ENCODE results near the gene MYPN. TPM values are rescaled to one million over a fixed set of nuclear protein-coding genes. Genes with fewer than 3 reads are reported as not detected.

MYPN gene
- total RNA-seq, 1 experiment from 2014 or later, result not detected

GRCh38 chr10:68121020-68121743, 11.9 kb downstream of the MYPN start:
- H4K91ac ChIP-seq (ENCODE audit: insufficient read length, low read depth, low read length), result no peak overlapping the region
- H3K79me1 ChIP-seq (ENCODE audit: insufficient read depth, low read depth, low read length, poor library complexity, severe bottlenecking), result no peaks in the 10 kb centered on the region
- H3T11ph ChIP-seq (ENCODE audit: low read length), result no peak overlapping the region
- no peak overlapping the region for H3K4me2 ChIP-seq (ENCODE audit: insufficient read depth, insufficient read length, low read length)
- no peaks in the 10 kb centered on the region; the same call in 1 of the 2 replicates for H3K4me1 ChIP-seq (ENCODE audit: insufficient read depth, low read length)
- no peak overlapping the region for H2BK20ac ChIP-seq (ENCODE audit: low read depth, low read length, poor library complexity, severe bottlenecking)
- H3K23ac ChIP-seq (ENCODE audit: insufficient read length, low read depth, low read length), result no peak overlapping the region
- H4K5ac ChIP-seq (ENCODE audit: insufficient read length, low read depth, low read length), result no peak overlapping the region
- no CpG with 5 or more reads among the region's 15 CpGs for WGBS (ENCODE audit: extremely low coverage, insufficient read length, low lambda C conversion rate)
- no peaks in the 10 kb centered on the region; the same call in 1 of the 2 replicates for H3K27me3 Mint-ChIP-seq (ENCODE audit: low read depth)
- no peak overlapping the region for H2BK120ac ChIP-seq (ENCODE audit: low read depth, low read length, poor library complexity, severe bottlenecking)
- H3K9ac ChIP-seq (ENCODE audit: extremely low read depth, insufficient read length, low read length), result no peak overlapping the region
- no peak overlapping the region for H3K56ac ChIP-seq (ENCODE audit: insufficient read length, low read depth, low read length)
- H3K27me3 ChIP-seq (ENCODE audit: insufficient read depth, low read length), result no peaks in the 10 kb centered on the region
- no peak overlapping the region for H3K14ac ChIP-seq (ENCODE audit: insufficient read depth, low read length)
- H3K27ac Mint-ChIP-seq, result no peak overlapping the region
- DNase-seq, result no peak
- no peak overlapping the region for H3K4ac ChIP-seq (ENCODE audit: low read depth, low read length)
- TF ChIP-seq CTCF (conservative IDR thresholded peaks at IDR 0.05), result no peak
- no peak overlapping the region for H2BK5ac ChIP-seq (ENCODE audit: insufficient read length, low read length)
- no peaks in the 10 kb centered on the region for H3K9me3 Mint-ChIP-seq
- H3K4me3 Mint-ChIP-seq, result no peak overlapping the region
- no peak overlapping the region for H2BK12ac ChIP-seq (ENCODE audit: insufficient read length, low read depth, low read length)
- H3K4me1 Mint-ChIP-seq, result peaks cover 0 to 3% of the 10 kb centered on the region in 2 experiments; a peak in 2 of 4 replicates
- H2AFZ ChIP-seq (ENCODE audit: low read length), result no peak overlapping the region
- H4K8ac ChIP-seq (replicated peaks; ENCODE audit: insufficient read length, low read depth, low read length), result no peak overlapping the region
- H3K36me3 Mint-ChIP-seq (ENCODE audit: insufficient read depth in 1 of 3, low read depth in 3 of 3), result no peaks in the 10 kb centered on the region
- no peak overlapping the region for H3K18ac ChIP-seq (ENCODE audit: insufficient read length, low read depth, low read length)
- no peaks in the 10 kb centered on the region for H3K23me2 ChIP-seq (ENCODE audit: insufficient read length, low read depth, low read length, poor library complexity, severe bottlenecking)
- no peak overlapping the region for H3K27ac ChIP-seq (ENCODE audit: insufficient read length, low read depth, low read length)
- no peak overlapping the region for H2BK15ac ChIP-seq (ENCODE audit: low read depth, low read length)
- no peak overlapping the region for H2AK5ac ChIP-seq (ENCODE audit: insufficient read length, low read length)
- H3K9me3 ChIP-seq (ENCODE audit: control insufficient read depth, low read depth, low read length), result no peaks in the 10 kb centered on the region
- no peaks in the 10 kb centered on the region for H4K20me1 ChIP-seq (ENCODE audit: control insufficient read depth, insufficient read depth, insufficient read length)
- no peaks in the 10 kb centered on the region for H3K79me2 ChIP-seq (ENCODE audit: insufficient read depth, low read length)

All from H9 (cell line).